Neutrophil (primary cell): ENCODE data around the gene ITGB2.

Experiments used
- H3K27ac ChIP-seq: fragments of 200-600 bp; sonication (generic); 2 replicates; pipeline ENCODE4 v1.5.1; 2016; ENCODE audit warnings: mild to moderate bottlenecking, moderate library complexity
- H3K27me3 ChIP-seq: fragments of 200-600 bp; sonication (generic); 2 replicates; pipeline ENCODE4 v1.6.0; 2016; ENCODE audit warnings: mild to moderate bottlenecking
- H3K36me3 ChIP-seq: fragments of 200-600 bp; sonication (generic); 2 replicates; pipeline ENCODE4 v1.5.1; 2017
- H3K4me1 ChIP-seq, 2 experiments: fragments of 200-600 bp in 1 of 2; sonication (generic) in 1 of 2; 1 replicate in 1 of 2; 2 replicates in 1 of 2; pipeline versions ENCODE4 v1.5.1 to v1.6.1; 2013 to 2016; ENCODE audit warnings: low read depth in 1 of 2, low read length in 1 of 2, mild to moderate bottlenecking in 1 of 2, moderate library complexity in 1 of 2; ENCODE audit not compliant: control insufficient read depth in 1 of 2, insufficient read depth in 1 of 2
- H3K4me3 ChIP-seq, 2 experiments: fragments of 200-600 bp in 1 of 2; sonication (generic) in 1 of 2; 1 replicate in 1 of 2; 2 replicates in 1 of 2; pipeline ENCODE4 v1.5.1; 2013 to 2016; ENCODE audit warnings: low read depth in 1 of 2, low read length in 1 of 2, mild to moderate bottlenecking in 1 of 2, moderate library complexity in 1 of 2
- H3K9me3 ChIP-seq: fragments of 200-600 bp; sonication (generic); 2 replicates; pipeline ENCODE4 v1.5.1; 2016
- TF ChIP-seq, protein P1 (sequence below): fragments of 200-600 bp; sonication (generic); IDR thresholded peaks from 2 replicates; pipeline ENCODE4 v1.5.1; 2016; ENCODE audit warnings: antibody characterized with exemption

ITGB2 gene

DNA sequence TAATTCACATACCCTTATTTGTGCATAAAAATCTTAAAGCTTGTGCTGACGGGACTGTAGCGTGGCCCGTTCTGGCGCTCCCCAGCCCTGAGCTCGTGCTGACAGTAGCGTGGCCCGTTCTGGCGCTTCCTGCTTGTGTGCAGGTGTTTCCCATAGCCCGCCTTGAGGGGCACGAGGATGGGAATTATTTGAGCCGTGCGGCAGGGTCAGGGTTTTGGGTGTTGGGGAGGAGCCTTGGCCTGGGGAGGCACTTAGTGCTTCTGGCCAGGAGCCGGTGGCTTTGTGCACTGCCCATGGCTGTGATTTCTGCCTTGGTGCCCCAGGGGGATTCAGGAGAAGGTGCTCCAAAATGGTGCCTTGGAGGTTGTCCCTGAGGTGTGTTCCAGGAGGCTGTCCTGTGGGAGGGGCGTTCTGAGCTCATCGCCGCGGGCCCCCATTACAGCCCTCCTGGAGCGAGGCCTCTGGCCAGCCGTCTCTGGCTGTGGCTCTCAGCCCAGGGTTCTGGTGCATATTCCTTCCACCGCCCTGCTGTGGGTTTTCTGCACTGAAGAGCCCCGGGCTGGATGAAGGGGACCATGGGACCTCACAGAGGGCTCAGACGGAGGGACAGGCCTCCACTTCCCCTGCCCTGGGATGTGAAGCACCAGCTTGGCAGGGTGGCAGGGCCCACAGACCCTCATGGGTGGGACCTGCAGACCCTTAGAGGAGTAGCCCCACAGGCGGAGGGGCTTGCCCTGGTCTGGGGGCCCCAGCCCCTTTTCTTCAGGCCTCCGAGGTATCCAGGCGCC, 25.7 kb upstream of the ITGB2 start:
- Histone ChIP-seq H3K36me3 (peaks cover 27% of the 10 kb centered on the region), H3K27ac (no peak overlapping the region), H3K4me3 (no peak overlapping the region), H3K27me3 (no peaks in the 10 kb centered on the region), H3K9me3 (no peaks in the 10 kb centered on the region), H3K4me1 (peaks cover 0 to 6% of the 10 kb centered on the region in 2 experiments)
- TF ChIP-seq, protein P1, sequence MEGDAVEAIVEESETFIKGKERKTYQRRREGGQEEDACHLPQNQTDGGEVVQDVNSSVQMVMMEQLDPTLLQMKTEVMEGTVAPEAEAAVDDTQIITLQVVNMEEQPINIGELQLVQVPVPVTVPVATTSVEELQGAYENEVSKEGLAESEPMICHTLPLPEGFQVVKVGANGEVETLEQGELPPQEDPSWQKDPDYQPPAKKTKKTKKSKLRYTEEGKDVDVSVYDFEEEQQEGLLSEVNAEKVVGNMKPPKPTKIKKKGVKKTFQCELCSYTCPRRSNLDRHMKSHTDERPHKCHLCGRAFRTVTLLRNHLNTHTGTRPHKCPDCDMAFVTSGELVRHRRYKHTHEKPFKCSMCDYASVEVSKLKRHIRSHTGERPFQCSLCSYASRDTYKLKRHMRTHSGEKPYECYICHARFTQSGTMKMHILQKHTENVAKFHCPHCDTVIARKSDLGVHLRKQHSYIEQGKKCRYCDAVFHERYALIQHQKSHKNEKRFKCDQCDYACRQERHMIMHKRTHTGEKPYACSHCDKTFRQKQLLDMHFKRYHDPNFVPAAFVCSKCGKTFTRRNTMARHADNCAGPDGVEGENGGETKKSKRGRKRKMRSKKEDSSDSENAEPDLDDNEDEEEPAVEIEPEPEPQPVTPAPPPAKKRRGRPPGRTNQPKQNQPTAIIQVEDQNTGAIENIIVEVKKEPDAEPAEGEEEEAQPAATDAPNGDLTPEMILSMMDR: no peak

DNA sequence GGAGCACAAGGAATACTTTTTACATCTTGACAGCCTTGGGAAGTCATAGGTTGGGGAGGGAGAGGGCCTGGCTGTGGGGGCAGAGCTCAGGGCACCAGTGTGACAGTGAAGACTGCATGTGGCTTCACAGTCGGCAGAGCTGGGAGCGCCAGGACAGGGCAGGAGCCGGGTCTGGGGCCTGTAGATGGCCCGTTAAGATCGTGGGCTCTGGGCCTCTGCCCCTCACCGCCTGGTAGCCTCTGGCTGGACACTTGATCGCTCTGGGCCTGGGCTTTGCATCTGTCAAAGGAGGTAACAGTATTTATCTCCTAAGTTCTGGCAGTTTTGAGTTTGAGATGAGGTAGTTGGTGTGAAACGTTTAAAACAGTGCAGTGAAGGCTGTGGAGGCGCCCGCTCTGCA, 23.9 kb upstream of the ITGB2 start:
- TF ChIP-seq, protein P1: no peak
- peaks cover 27% of the 10 kb centered on the region for H3K36me3 ChIP-seq
- no peak overlapping the region for H3K27ac ChIP-seq
- no peak overlapping the region for H3K4me3 ChIP-seq
- no peaks in the 10 kb centered on the region for H3K27me3 ChIP-seq
- peaks cover 12% of the 10 kb centered on the region in 2 experiments for H3K4me1 ChIP-seq
- no peaks in the 10 kb centered on the region for H3K9me3 ChIP-seq

DNA sequence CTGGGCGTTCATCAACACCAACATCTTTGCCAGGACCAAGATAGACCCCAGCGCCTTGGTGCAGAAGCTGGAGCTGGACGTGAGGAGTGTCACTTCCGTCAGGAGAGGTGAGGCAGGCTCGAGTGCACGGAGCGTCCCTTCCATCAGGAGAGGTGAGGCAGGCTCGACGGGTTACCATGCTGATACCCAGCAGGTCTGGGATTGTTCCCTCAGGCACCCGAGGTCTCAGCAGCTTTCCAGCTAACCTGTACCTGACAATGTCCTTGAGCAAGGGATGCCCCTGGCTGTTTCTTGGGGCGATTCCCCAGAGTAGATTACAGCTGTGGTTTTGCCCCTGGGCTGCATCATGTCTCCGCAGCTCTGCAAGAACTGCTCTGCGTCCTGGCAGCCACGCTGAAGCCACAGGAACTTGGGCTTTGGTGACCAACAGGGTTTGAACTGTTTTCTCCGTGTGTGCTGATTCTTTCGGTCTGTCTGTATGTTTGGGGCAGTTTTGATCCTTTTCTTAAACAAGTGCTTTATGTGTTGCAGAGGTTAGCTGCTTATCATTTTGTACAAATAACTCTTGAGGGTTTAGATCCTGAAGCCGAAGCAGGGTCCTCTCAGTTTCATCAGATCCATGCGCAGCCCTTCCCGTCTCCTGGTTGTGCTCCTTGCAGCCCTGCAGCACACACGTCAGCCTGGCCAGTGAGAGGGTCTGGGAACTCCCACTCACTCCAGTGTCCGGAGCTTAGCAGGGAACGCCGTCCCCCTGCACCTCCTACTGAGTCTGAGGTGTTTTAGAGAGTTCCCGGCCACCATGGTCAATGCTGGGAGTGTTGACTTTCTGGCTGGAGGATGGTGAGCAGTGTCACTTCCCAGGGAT, 23.2 kb upstream of the ITGB2 start:
- Histone ChIP-seq H3K9me3 (no peaks in the 10 kb centered on the region), H3K36me3 (peaks cover 27% of the 10 kb centered on the region), H3K27me3 (no peaks in the 10 kb centered on the region), H3K4me1 (peaks cover 16 to 18% of the 10 kb centered on the region in 2 experiments), H3K27ac (no peak overlapping the region), H3K4me3 (no peak overlapping the region)
- TF ChIP-seq, protein P1: no peak

DNA sequence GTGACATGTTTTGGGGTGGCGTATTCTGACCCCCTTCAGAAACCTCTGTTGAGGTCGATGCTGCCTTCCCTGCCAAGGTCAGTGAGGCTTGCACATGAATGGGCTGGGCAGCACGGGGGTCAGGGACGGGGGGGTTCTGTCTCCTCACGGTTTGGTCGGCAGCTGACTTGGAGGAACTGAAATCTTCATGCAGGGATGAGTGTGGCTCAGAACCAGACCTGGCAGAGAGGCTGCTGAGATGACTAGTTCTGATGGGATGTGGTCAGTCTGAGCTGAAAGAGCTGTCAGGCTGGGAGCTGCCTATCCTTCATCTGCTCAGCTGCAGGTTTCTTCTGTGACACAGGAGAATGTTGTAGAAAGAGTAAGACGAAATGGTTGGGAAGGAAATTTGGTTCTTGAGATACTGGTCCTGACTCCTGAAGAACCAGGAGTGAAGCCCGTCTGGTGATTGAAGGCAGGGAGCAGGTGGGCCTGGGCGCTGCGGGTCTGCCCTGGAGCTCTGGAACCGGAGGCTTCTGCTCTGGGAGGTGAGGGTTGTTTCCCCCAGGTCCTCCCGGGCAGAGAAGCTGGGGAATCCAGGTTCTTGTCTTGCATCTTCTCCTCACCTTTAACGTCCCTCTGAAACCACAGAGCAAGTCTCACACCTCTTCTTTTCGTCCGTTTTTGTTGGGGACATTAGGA, 22.4 kb upstream of the ITGB2 start:
- H3K27me3 ChIP-seq: no peaks in the 10 kb centered on the region
- H3K36me3 ChIP-seq: peaks cover 27% of the 10 kb centered on the region
- H3K4me1 ChIP-seq: peaks cover 16 to 18% of the 10 kb centered on the region in 2 experiments
- TF ChIP-seq, protein P1: no peak
- no peak overlapping the region for H3K27ac ChIP-seq
- no peak overlapping the region for H3K4me3 ChIP-seq
- H3K9me3 ChIP-seq: no peaks in the 10 kb centered on the region

DNA sequence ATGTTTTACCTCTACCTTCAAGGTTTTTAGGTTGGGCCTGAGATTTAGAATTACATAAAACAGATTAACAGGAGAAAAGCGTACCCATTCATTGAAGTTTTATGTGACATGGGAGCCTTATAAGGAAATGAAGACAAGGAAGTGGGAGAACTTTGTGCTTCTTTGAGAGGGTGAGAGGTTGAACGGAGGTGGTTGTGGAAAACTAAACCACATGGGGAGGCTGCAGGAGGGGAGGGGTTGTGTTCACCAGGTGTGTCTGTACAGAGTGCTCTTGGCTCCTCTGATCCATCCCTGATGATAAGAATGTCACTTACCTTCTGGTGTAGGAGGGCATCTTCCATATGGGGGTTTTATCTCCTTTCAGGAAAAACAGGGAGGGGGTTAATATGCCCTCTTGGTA, 21.9 kb upstream of the ITGB2 start:
- TF ChIP-seq, protein P1: no peak
- Histone ChIP-seq H3K4me1 (peaks cover 16 to 18% of the 10 kb centered on the region in 2 experiments), H3K9me3 (no peaks in the 10 kb centered on the region), H3K27ac (no peak overlapping the region), H3K27me3 (no peaks in the 10 kb centered on the region), H3K4me3 (no peak overlapping the region), H3K36me3 (peaks cover 24% of the 10 kb centered on the region)
